Osteoblast (primary cell): ENCODE results near the gene MYCBPAP. TPM values are rescaled to one million over a fixed set of nuclear protein-coding genes. Genes with fewer than 3 reads are reported as not detected.

Source experiments
- DNase-seq: peaks from one replicate; pipeline ENCODE4 v3.0.0; 2011; ENCODE audit warnings: low spot score, mixed read lengths; ENCODE audit not compliant: insufficient read length; ENCODE audit errors: missing footprints
- H2AFZ ChIP-seq: 2 replicates; pipeline ENCODE4 v1.6.0; 2011; ENCODE audit warnings: mild to moderate bottlenecking, low read length
- H3K27ac ChIP-seq: 2 replicates; pipeline ENCODE4 v1.5.1; 2011; ENCODE audit warnings: mild to moderate bottlenecking, low read depth, low read length, moderate library complexity
- H3K27me3 ChIP-seq: 2 replicates; pipeline ENCODE4 v1.6.0; 2012; ENCODE audit warnings: mild to moderate bottlenecking, control low read depth, inconsistent platforms, low read length, moderate library complexity; ENCODE audit not compliant: insufficient read depth
- H3K36me3 ChIP-seq: 2 replicates; pipeline ENCODE4 v1.5.1; 2011; ENCODE audit warnings: mild to moderate bottlenecking, low read length, control low read depth, moderate library complexity; ENCODE audit not compliant: insufficient read depth
- H3K4me1 ChIP-seq: 2 replicates; pipeline ENCODE4 v1.5.1; 2011; ENCODE audit warnings: mild to moderate bottlenecking, low read length, control low read depth, moderate library complexity; ENCODE audit not compliant: insufficient read depth
- H3K4me2 ChIP-seq: 2 replicates; pipeline ENCODE4 v1.6.0; 2011; ENCODE audit warnings: mild to moderate bottlenecking, low read length; ENCODE audit not compliant: insufficient read depth
- H3K4me3 ChIP-seq: fragments of 200-600 bp; sonication (generic); 3 replicates; pipeline ENCODE4 v1.5.1; 2012; ENCODE audit warnings: mild to moderate bottlenecking, low read length, inconsistent platforms; ENCODE audit not compliant: insufficient read depth
- H3K79me2 ChIP-seq: 2 replicates; pipeline ENCODE4 v1.6.0; 2012; ENCODE audit warnings: mild to moderate bottlenecking, low read length, control low read depth, inconsistent platforms; ENCODE audit not compliant: insufficient read depth
- H3K9me3 ChIP-seq: 2 replicates; pipeline ENCODE4 v1.5.1; 2011; ENCODE audit warnings: low read depth, low read length, control low read depth
- H4K20me1 ChIP-seq: 2 replicates; pipeline ENCODE4 v1.6.0; 2012; ENCODE audit warnings: mild to moderate bottlenecking, low read length, control low read depth; ENCODE audit not compliant: insufficient read depth
- CTCF ChIP-seq: IDR thresholded peaks from 2 replicates; pipeline ENCODE4 v1.5.1; 2011; ENCODE audit warnings: mild to moderate bottlenecking, low read depth, low read length, moderate library complexity; ENCODE audit errors: extremely low read depth
- total RNA-seq: library from RNA; depleted of rRNA; stranded (reverse); fragments of >200 nt; gene quantifications from 2 replicates; pipeline ENCODE4 v1.2.3, GENCODE V29; 2012

The MYCBPAP gene
- total RNA-seq, 1 donor = 0.36 TPM

- H3K27ac ChIP-seq = no peak overlapping the region
- no peaks in the 10 kb centered on the region for H3K27me3 ChIP-seq
- no peaks in the 10 kb centered on the region for H3K36me3 ChIP-seq
- no peaks in the 10 kb centered on the region for H3K79me2 ChIP-seq
- H4K20me1 ChIP-seq = no peaks in the 10 kb centered on the region
- no peak for DNase-seq
- no peak overlapping the region for H3K4me2 ChIP-seq
- H2AFZ ChIP-seq = no peak overlapping the region
- no peak overlapping the region for H3K4me3 ChIP-seq
- no peak for TF ChIP-seq CTCF
- H3K4me1 ChIP-seq = no peaks in the 10 kb centered on the region
- H3K9me3 ChIP-seq = no peaks in the 10 kb centered on the region
Observed at GRCh38 chr17:50572541-50572940, 64.3 kb downstream of the MYCBPAP start.

- H3K27me3 ChIP-seq = no peaks in the 10 kb centered on the region
- TF ChIP-seq CTCF = no peak
Observed at GRCh38 chr17:50573866-50574611, 65.8 kb downstream of the MYCBPAP start.

GRCh38 chr17:50575581-50576210 lies 67.5 kb downstream of the MYCBPAP start:
- H3K27me3 ChIP-seq = no peaks in the 10 kb centered on the region
- no peak overlapping the region for H3K4me3 ChIP-seq
- H2AFZ ChIP-seq = no peak overlapping the region
- DNase-seq = no peak
- no peak overlapping the region for H3K4me2 ChIP-seq
- H3K4me1 ChIP-seq = no peaks in the 10 kb centered on the region
- H4K20me1 ChIP-seq = no peaks in the 10 kb centered on the region
- no peaks in the 10 kb centered on the region for H3K9me3 ChIP-seq
- TF ChIP-seq CTCF = no peak
- H3K27ac ChIP-seq = no peak overlapping the region
- no peaks in the 10 kb centered on the region for H3K79me2 ChIP-seq
- no peaks in the 10 kb centered on the region for H3K36me3 ChIP-seq

More at GRCh38 chr17:50573866-50574611, 65.8 kb downstream of the MYCBPAP start:
- no peak overlapping the region for H2AFZ ChIP-seq
- no peaks in the 10 kb centered on the region for H3K9me3 ChIP-seq
- no peak overlapping the region for H3K27ac ChIP-seq
- no peaks in the 10 kb centered on the region for H3K4me1 ChIP-seq
- no peaks in the 10 kb centered on the region for H4K20me1 ChIP-seq
- H3K36me3 ChIP-seq = no peaks in the 10 kb centered on the region
- H3K4me3 ChIP-seq = no peak overlapping the region
- H3K79me2 ChIP-seq = no peaks in the 10 kb centered on the region
- H3K4me2 ChIP-seq = no peak overlapping the region
- DNase-seq = no peak

GRCh38 chr17:50576864-50577263 lies 68.6 kb downstream of the MYCBPAP start:
- no peak for TF ChIP-seq CTCF
- no peaks in the 10 kb centered on the region for H3K4me1 ChIP-seq
- DNase-seq = no peak

More at GRCh38 chr17:50576864-50577263, 68.6 kb downstream of the MYCBPAP start:
- no peaks in the 10 kb centered on the region for H3K9me3 ChIP-seq
- H3K27me3 ChIP-seq = peaks cover 1% of the 10 kb centered on the region
- no peak overlapping the region for H3K4me3 ChIP-seq
- no peaks in the 10 kb centered on the region for H3K36me3 ChIP-seq
- no peak overlapping the region for H3K4me2 ChIP-seq
- no peaks in the 10 kb centered on the region for H3K79me2 ChIP-seq
- no peak overlapping the region for H2AFZ ChIP-seq
- no peaks in the 10 kb centered on the region for H4K20me1 ChIP-seq
- no peak overlapping the region for H3K27ac ChIP-seq
